ENCODE data around the gene URB2.

DNA sequence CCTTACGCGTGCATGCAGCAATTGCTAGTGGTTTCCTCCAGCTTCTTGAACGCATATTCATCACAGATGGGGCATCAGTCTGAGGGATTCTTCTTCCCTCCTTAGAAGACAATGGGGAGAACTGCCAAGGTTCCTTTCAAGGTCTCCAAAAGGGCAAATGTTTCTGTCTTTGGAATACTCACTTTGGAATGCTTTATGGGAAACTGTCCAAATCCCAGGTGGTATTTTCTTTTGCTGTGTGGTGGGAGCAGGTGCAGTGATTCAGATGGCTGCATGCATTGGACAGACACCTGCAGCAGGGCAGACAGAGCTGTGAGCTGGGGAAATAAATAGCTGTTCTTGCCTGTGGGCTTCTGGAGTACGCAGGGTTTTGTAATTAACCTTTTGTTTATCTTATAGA lies 40.5 kb downstream of the URB2 start:
- TF ChIP-seq POLR2A (IDR thresholded peaks at IDR 0.05): no peak
- TF ChIP-seq, protein P1, sequence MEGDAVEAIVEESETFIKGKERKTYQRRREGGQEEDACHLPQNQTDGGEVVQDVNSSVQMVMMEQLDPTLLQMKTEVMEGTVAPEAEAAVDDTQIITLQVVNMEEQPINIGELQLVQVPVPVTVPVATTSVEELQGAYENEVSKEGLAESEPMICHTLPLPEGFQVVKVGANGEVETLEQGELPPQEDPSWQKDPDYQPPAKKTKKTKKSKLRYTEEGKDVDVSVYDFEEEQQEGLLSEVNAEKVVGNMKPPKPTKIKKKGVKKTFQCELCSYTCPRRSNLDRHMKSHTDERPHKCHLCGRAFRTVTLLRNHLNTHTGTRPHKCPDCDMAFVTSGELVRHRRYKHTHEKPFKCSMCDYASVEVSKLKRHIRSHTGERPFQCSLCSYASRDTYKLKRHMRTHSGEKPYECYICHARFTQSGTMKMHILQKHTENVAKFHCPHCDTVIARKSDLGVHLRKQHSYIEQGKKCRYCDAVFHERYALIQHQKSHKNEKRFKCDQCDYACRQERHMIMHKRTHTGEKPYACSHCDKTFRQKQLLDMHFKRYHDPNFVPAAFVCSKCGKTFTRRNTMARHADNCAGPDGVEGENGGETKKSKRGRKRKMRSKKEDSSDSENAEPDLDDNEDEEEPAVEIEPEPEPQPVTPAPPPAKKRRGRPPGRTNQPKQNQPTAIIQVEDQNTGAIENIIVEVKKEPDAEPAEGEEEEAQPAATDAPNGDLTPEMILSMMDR (IDR thresholded peaks at IDR 0.05): no peak

All from tibial nerve (tissue), 3 donors.